ENCODE measurements around the gene EFCAB14.

- no peak for TF ChIP-seq CTCF (IDR thresholded peaks at IDR 0.05)
- TF ChIP-seq POLR2A (IDR thresholded peaks at IDR 0.05) = no peak
These were observed 38.9 kb downstream of the EFCAB14 start for GRCh38 chr1:46679789-46680573.
